ENCODE data around the gene CDH23. TPM values are rescaled to one million over a fixed set of nuclear protein-coding genes. Genes with fewer than 3 reads are reported as not detected.

Gene CDH23
- total RNA-seq, 2 donors from 2014 or later, result 28.5 to 58.7 TPM

GRCh38 chr10:71549766-71550533 is 153.2 kb downstream of the CDH23 start:
- ATAC-seq, result no peak

GRCh38 chr10:71550628-71551027 is 153.9 kb downstream of the CDH23 start:
- H3K4me3 ChIP-seq, result no peak overlapping the region
- H3K36me3 ChIP-seq (replicated peaks in 1 of 2; ENCODE audit: insufficient read depth in 1 of 2, low read depth in 2 of 2), result no peaks in the 10 kb centered on the region
- 50 to 59% methylated on average over 7 of the region's 7 CpGs for WGBS, 2 donors
- intact Hi-C loops (cut with DNase I), result no loop called here
- H3K4me1 ChIP-seq, result no peaks in the 10 kb centered on the region
- ATAC-seq (no peak), DNase-seq (no peak)
- H3K27me3 ChIP-seq, result no peaks in the 10 kb centered on the region
- TF ChIP-seq CTCF (IDR thresholded peaks at IDR 0.05), result no peak
- no peak for TF ChIP-seq POLR2A (IDR thresholded peaks at IDR 0.05)
- H3K27ac ChIP-seq, result no peak overlapping the region
- no peaks in the 10 kb centered on the region for H3K9me3 ChIP-seq

More at GRCh38 chr10:71549766-71550533, 153.2 kb downstream of the CDH23 start:
- H3K4me1 ChIP-seq, result no peaks in the 10 kb centered on the region
- no peak overlapping the region for H3K4me3 ChIP-seq
- H3K9me3 ChIP-seq, result no peaks in the 10 kb centered on the region
- WGBS, 2 donors, result 85% methylated on average over 7 to 11 of the region's 11 CpGs
- no peak for DNase-seq
- TF ChIP-seq CTCF (IDR thresholded peaks at IDR 0.05) (no peak), POLR2A (IDR thresholded peaks at IDR 0.05) (no peak)
- no peak overlapping the region for H3K27ac ChIP-seq
- intact Hi-C loops (cut with DNase I), result no loop called here
- H3K27me3 ChIP-seq, result no peaks in the 10 kb centered on the region
- H3K36me3 ChIP-seq (replicated peaks in 1 of 2; ENCODE audit: insufficient read depth in 1 of 2, low read depth in 2 of 2), result no peaks in the 10 kb centered on the region

GRCh38 chr10:71551970-71552369 is 155.2 kb downstream of the CDH23 start:
- ATAC-seq, result no peak
- WGBS, 2 donors, result 86 to 88% methylated on average over 3 of the region's 3 CpGs
- Histone ChIP-seq H3K4me1 (no peaks in the 10 kb centered on the region), H3K9me3 (no peaks in the 10 kb centered on the region), H3K27me3 (no peaks in the 10 kb centered on the region), H3K27ac (no peak overlapping the region), H3K4me3 (no peak overlapping the region), H3K36me3 (replicated peaks in 1 of 2; ENCODE audit: insufficient read depth in 1 of 2, low read depth in 2 of 2) (no peaks in the 10 kb centered on the region)
- no peak for TF ChIP-seq POLR2A (IDR thresholded peaks at IDR 0.05)
- no peak for TF ChIP-seq CTCF (IDR thresholded peaks at IDR 0.05)
- intact Hi-C loops (cut with DNase I), result no loop called here
- DNase-seq, result no peak

- H3K27ac ChIP-seq, result no peak overlapping the region
- H3K4me1 ChIP-seq, result no peaks in the 10 kb centered on the region
- no peak for TF ChIP-seq CTCF (IDR thresholded peaks at IDR 0.05)
- TF ChIP-seq POLR2A (IDR thresholded peaks at IDR 0.05), result no peak
- H3K36me3 ChIP-seq (replicated peaks in 1 of 2; ENCODE audit: insufficient read depth in 1 of 2, low read depth in 2 of 2), result no peaks in the 10 kb centered on the region
- DNase-seq (no peak), ATAC-seq (no peak)
- WGBS, 2 donors, result 72 to 77% methylated on average over 5 of the region's 5 CpGs
- no peak overlapping the region for H3K4me3 ChIP-seq
- H3K27me3 ChIP-seq, result no peaks in the 10 kb centered on the region
- intact Hi-C loops (cut with DNase I), result no loop called here
- H3K9me3 ChIP-seq, result no peaks in the 10 kb centered on the region
These were observed 156.7 kb downstream of the CDH23 start for GRCh38 chr10:71553432-71553831.

GRCh38 chr10:71554671-71555070 is 158.0 kb downstream of the CDH23 start:
- H3K27me3 ChIP-seq, result no peaks in the 10 kb centered on the region
- TF ChIP-seq POLR2A (IDR thresholded peaks at IDR 0.05) (no peak), CTCF (IDR thresholded peaks at IDR 0.05) (no peak)
- H3K36me3 ChIP-seq (replicated peaks in 1 of 2; ENCODE audit: insufficient read depth in 1 of 2, low read depth in 2 of 2), result no peaks in the 10 kb centered on the region
- H3K4me1 ChIP-seq, result no peaks in the 10 kb centered on the region
- intact Hi-C loops (cut with DNase I), result no loop called here
- H3K9me3 ChIP-seq, result no peaks in the 10 kb centered on the region
- DNase-seq (no peak), ATAC-seq (no peak)
- no peak overlapping the region for H3K4me3 ChIP-seq
- WGBS, 2 donors, result 45 to 54% methylated on average over 2 of the region's 2 CpGs
- no peak overlapping the region for H3K27ac ChIP-seq
